Measurements from ENCODE around the gene ADCY5. TPM values are rescaled to one million over a fixed set of nuclear protein-coding genes. Genes with fewer than 3 reads are reported as not detected.

ADCY5 gene
- total and polyA plus RNA-seq, 4 donors, result 0.74 to 6.6 (median 2.9) TPM

DNA sequence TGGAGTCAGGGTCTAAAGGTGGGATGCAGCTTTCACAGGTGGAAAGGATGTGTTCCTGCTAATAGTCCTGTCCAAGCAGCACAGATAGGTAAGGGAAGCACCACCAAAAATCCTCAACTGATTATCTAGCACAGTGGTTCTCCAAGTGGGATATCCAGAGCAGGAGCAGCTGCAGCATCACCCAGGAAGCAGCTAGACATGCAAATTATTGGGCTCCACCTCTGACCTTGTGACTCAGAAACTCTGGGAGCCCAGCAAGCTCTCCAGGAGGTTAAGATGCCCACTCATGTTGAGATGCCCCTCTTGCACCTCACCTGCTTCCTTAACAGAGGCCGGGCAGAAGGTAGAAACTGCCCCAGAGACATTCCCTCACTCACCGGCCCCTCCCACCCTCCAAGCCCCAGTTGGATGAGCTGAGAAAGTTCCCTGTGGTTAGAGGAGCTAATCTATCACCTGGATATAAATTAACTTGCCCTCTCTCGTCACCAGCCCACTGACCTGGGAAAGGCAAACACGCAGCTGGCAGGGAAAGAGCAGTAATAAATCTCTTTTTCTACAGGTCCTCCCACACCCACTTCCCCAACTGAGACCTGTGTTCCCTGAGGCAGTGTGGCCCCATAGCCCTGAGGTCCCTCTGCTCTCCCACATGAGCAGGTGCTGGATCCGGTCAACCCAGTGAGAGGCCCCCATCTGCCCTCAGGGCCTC is 39.3 kb downstream of the ADCY5 start:
- Histone ChIP-seq H3K9ac (ENCODE audit: low read depth in 1 of 2, low read length in 2 of 2) (no peak overlapping the region), H3K4me1 (ENCODE audit: control insufficient read depth in 4 of 4, insufficient read depth in 4 of 4, low read length in 3 of 4) (peaks cover 10 to 41% (median 27%) of the 10 kb centered on the region in 4 donors), H3K36me3 (ENCODE audit: control insufficient read depth in 4 of 4, insufficient read depth in 3 of 4, low read depth in 1 of 4, low read length in 3 of 4) (no peaks in the 10 kb centered on the region), H3K9me3 (ENCODE audit: control insufficient read depth in 4 of 4, low read length in 3 of 4) (no peaks in the 10 kb centered on the region), H3K4me3 (ENCODE audit: low read depth in 1 of 3, low read length in 3 of 3) (no peak overlapping the region), H3K27ac (ENCODE audit: low read depth in 1 of 2, low read length in 2 of 2) (peak overlapping the region; percentile 73 to 76), H3K27me3 (ENCODE audit: control insufficient read depth in 4 of 4, insufficient read depth in 4 of 4, low read length in 3 of 4) (no peaks in the 10 kb centered on the region)
- peak; percentile 41 for DNase-seq (ENCODE audit: low spot score)
- no peak for TF ChIP-seq EGR1 (IDR thresholded peaks at IDR 0.05; ENCODE audit: low read depth in 2 of 2)
- TF ChIP-seq FOXA1 (IDR thresholded peaks at IDR 0.05), result no peak
- TF ChIP-seq SP1 (IDR thresholded peaks at IDR 0.05), result peak; percentile 57
- TF ChIP-seq, protein P1, sequence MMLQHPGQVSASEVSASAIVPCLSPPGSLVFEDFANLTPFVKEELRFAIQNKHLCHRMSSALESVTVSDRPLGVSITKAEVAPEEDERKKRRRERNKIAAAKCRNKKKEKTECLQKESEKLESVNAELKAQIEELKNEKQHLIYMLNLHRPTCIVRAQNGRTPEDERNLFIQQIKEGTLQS (IDR thresholded peaks at IDR 0.05), result no peak
- no peak for TF ChIP-seq HNF4G (IDR thresholded peaks at IDR 0.05)
- TF ChIP-seq, protein P2, sequence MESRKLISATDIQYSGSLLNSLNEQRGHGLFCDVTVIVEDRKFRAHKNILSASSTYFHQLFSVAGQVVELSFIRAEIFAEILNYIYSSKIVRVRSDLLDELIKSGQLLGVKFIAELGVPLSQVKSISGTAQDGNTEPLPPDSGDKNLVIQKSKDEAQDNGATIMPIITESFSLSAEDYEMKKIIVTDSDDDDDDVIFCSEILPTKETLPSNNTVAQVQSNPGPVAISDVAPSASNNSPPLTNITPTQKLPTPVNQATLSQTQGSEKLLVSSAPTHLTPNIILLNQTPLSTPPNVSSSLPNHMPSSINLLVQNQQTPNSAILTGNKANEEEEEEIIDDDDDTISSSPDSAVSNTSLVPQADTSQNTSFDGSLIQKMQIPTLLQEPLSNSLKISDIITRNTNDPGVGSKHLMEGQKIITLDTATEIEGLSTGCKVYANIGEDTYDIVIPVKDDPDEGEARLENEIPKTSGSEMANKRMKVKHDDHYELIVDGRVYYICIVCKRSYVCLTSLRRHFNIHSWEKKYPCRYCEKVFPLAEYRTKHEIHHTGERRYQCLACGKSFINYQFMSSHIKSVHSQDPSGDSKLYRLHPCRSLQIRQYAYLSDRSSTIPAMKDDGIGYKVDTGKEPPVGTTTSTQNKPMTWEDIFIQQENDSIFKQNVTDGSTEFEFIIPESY (IDR thresholded peaks at IDR 0.05), result no peak
- no peak for TF ChIP-seq TAF1 (conservative IDR thresholded peaks at IDR 0.05)
- peak in 1 of 2 donors; percentile 56 for TF ChIP-seq HNF4A (conservative IDR thresholded peaks at IDR 0.05)
- TF ChIP-seq NR2F2 (IDR thresholded peaks at IDR 0.05), result peak; percentile 12
- TF ChIP-seq JUND (IDR thresholded peaks at IDR 0.05), result peak in 1 of 2 donors; percentile 37
- TF ChIP-seq RXRA (IDR thresholded peaks at IDR 0.05), result peak in 1 of 2 donors; percentile 66
- TF ChIP-seq, protein P3, sequence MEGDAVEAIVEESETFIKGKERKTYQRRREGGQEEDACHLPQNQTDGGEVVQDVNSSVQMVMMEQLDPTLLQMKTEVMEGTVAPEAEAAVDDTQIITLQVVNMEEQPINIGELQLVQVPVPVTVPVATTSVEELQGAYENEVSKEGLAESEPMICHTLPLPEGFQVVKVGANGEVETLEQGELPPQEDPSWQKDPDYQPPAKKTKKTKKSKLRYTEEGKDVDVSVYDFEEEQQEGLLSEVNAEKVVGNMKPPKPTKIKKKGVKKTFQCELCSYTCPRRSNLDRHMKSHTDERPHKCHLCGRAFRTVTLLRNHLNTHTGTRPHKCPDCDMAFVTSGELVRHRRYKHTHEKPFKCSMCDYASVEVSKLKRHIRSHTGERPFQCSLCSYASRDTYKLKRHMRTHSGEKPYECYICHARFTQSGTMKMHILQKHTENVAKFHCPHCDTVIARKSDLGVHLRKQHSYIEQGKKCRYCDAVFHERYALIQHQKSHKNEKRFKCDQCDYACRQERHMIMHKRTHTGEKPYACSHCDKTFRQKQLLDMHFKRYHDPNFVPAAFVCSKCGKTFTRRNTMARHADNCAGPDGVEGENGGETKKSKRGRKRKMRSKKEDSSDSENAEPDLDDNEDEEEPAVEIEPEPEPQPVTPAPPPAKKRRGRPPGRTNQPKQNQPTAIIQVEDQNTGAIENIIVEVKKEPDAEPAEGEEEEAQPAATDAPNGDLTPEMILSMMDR (IDR thresholded peaks at IDR 0.05; ENCODE audit: low read depth, low read length, missing input control), result no peak
- TF ChIP-seq, protein P4, sequence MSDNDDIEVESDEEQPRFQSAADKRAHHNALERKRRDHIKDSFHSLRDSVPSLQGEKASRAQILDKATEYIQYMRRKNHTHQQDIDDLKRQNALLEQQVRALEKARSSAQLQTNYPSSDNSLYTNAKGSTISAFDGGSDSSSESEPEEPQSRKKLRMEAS (IDR thresholded peaks at IDR 0.05), result no peak
- TF ChIP-seq RAD21 (IDR thresholded peaks at IDR 0.05), result no peak
- no peak for TF ChIP-seq FOXA2 (IDR thresholded peaks at IDR 0.05)
- TF ChIP-seq GABPA (IDR thresholded peaks at IDR 0.05 in 1 of 2, conservative IDR thresholded peaks at IDR 0.05 in 1 of 2), result no peak
- TF ChIP-seq YY1 (IDR thresholded peaks at IDR 0.05), result no peak
- TF ChIP-seq, protein P5, sequence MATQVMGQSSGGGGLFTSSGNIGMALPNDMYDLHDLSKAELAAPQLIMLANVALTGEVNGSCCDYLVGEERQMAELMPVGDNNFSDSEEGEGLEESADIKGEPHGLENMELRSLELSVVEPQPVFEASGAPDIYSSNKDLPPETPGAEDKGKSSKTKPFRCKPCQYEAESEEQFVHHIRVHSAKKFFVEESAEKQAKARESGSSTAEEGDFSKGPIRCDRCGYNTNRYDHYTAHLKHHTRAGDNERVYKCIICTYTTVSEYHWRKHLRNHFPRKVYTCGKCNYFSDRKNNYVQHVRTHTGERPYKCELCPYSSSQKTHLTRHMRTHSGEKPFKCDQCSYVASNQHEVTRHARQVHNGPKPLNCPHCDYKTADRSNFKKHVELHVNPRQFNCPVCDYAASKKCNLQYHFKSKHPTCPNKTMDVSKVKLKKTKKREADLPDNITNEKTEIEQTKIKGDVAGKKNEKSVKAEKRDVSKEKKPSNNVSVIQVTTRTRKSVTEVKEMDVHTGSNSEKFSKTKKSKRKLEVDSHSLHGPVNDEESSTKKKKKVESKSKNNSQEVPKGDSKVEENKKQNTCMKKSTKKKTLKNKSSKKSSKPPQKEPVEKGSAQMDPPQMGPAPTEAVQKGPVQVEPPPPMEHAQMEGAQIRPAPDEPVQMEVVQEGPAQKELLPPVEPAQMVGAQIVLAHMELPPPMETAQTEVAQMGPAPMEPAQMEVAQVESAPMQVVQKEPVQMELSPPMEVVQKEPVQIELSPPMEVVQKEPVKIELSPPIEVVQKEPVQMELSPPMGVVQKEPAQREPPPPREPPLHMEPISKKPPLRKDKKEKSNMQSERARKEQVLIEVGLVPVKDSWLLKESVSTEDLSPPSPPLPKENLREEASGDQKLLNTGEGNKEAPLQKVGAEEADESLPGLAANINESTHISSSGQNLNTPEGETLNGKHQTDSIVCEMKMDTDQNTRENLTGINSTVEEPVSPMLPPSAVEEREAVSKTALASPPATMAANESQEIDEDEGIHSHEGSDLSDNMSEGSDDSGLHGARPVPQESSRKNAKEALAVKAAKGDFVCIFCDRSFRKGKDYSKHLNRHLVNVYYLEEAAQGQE (IDR thresholded peaks at IDR 0.05), result peak; percentile 83
- WGBS, result 17% methylated on average over 5 of the region's 5 CpGs

Data from liver (tissue), 9 donors.